Retinal pigment epithelial cell (primary cell): ENCODE results near the gene KDM8.

ENCODE experiments used
- DNase-seq: peaks from one replicate; pipeline ENCODE4 v3.0.0-alpha.2; 2010; ENCODE audit warnings: low read depth
- H3K4me3 ChIP-seq: 2 replicates; pipeline ENCODE4 v1.5.1; 2011; ENCODE audit warnings: mild to moderate bottlenecking, low read length, control low read depth, moderate library complexity
- CTCF ChIP-seq: conservative IDR thresholded peaks from 2 replicates; pipeline ENCODE4 v1.5.1; 2011; ENCODE audit warnings: low read depth, low read length, control low read depth, inconsistent platforms

KDM8 gene

GRCh38 chr16:27217256-27217655 is 13.9 kb downstream of the KDM8 start:
- no peak for DNase-seq
- TF ChIP-seq CTCF: no peak

GRCh38 chr16:27218756-27219155 is 15.4 kb downstream of the KDM8 start:
- DNase-seq: no peak
- TF ChIP-seq CTCF: no peak
- H3K4me3 ChIP-seq: no peak overlapping the region

More at GRCh38 chr16:27217256-27217655, 13.9 kb downstream of the KDM8 start:
- no peak overlapping the region for H3K4me3 ChIP-seq

- no peak for DNase-seq
- TF ChIP-seq CTCF: no peak
These were observed 15.8 kb downstream of the KDM8 start for GRCh38 chr16:27219161-27219560.

GRCh38 chr16:27220120-27220519 is 16.8 kb downstream of the KDM8 start:
- TF ChIP-seq CTCF: no peak
- H3K4me3 ChIP-seq: no peak overlapping the region
- DNase-seq: no peak

More at GRCh38 chr16:27219161-27219560, 15.8 kb downstream of the KDM8 start:
- no peak overlapping the region for H3K4me3 ChIP-seq

- no peak overlapping the region for H3K4me3 ChIP-seq
- TF ChIP-seq CTCF: no peak
- no peak for DNase-seq
These were observed 17.2 kb downstream of the KDM8 start for GRCh38 chr16:27220527-27220926.

GRCh38 chr16:27220991-27221390 is 17.7 kb downstream of the KDM8 start:
- no peak for DNase-seq
- H3K4me3 ChIP-seq: no peak overlapping the region
- no peak for TF ChIP-seq CTCF

GRCh38 chr16:27221576-27222248 is 18.4 kb downstream of the KDM8 start:
- no peak for TF ChIP-seq CTCF
- no peak overlapping the region for H3K4me3 ChIP-seq
- no peak for DNase-seq
